ENCODE results near the gene RRP9.

RRP9 gene

DNA sequence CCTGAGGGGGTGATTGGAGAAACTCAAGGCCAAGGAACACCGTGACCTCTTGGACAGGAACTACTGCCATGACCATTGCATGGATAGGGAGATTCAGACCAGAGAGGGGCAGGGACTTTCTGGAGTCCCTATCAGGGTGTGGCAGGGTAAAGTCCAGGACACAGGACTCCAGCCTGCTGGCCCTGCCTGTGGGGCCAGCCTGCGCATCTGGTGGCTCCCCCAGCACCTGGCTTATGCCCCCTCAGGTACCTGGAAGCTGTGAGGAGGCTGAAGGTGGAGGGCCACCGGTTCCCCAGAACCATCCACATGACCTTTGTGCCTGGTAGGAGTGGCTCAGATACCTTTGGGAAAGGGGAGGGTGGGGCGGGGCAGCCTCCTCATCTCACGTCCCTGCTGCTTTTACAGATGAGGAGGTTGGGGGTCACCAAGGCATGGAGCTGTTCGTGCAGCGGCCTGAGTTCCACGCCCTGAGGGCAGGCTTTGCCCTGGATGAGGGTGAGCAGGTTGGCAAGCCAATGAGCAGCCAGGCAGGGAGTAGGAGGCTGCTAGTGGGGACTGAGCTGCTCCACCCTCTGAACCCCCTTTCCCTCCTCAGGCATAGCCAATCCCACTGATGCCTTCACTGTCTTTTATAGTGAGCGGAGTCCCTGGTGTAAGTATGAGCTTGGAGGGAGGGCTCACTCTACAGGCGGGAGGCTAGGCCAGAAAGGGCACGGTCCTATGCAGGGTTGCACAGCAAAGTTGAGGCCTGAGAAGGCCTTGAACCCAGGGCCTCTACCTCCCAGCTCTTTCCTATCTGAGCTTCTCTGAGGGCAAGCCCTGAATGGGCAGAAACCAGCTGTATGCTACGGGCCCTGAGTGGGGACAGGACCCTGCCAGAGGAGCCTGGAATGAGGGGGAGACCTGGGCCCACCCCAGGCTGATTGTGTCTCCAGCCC lies 44.6 kb upstream of the RRP9 start:
- TF ChIP-seq, protein P1, sequence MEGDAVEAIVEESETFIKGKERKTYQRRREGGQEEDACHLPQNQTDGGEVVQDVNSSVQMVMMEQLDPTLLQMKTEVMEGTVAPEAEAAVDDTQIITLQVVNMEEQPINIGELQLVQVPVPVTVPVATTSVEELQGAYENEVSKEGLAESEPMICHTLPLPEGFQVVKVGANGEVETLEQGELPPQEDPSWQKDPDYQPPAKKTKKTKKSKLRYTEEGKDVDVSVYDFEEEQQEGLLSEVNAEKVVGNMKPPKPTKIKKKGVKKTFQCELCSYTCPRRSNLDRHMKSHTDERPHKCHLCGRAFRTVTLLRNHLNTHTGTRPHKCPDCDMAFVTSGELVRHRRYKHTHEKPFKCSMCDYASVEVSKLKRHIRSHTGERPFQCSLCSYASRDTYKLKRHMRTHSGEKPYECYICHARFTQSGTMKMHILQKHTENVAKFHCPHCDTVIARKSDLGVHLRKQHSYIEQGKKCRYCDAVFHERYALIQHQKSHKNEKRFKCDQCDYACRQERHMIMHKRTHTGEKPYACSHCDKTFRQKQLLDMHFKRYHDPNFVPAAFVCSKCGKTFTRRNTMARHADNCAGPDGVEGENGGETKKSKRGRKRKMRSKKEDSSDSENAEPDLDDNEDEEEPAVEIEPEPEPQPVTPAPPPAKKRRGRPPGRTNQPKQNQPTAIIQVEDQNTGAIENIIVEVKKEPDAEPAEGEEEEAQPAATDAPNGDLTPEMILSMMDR (IDR thresholded peaks at IDR 0.05; ENCODE audit: insufficient read depth, low read length) = no peak
- no peak for TF ChIP-seq GABPA (IDR thresholded peaks at IDR 0.05; ENCODE audit: low read depth)
- TF ChIP-seq POLR2AphosphoS5 (IDR thresholded peaks at IDR 0.05; ENCODE audit: low read depth) = no peak
- TF ChIP-seq, protein P2, sequence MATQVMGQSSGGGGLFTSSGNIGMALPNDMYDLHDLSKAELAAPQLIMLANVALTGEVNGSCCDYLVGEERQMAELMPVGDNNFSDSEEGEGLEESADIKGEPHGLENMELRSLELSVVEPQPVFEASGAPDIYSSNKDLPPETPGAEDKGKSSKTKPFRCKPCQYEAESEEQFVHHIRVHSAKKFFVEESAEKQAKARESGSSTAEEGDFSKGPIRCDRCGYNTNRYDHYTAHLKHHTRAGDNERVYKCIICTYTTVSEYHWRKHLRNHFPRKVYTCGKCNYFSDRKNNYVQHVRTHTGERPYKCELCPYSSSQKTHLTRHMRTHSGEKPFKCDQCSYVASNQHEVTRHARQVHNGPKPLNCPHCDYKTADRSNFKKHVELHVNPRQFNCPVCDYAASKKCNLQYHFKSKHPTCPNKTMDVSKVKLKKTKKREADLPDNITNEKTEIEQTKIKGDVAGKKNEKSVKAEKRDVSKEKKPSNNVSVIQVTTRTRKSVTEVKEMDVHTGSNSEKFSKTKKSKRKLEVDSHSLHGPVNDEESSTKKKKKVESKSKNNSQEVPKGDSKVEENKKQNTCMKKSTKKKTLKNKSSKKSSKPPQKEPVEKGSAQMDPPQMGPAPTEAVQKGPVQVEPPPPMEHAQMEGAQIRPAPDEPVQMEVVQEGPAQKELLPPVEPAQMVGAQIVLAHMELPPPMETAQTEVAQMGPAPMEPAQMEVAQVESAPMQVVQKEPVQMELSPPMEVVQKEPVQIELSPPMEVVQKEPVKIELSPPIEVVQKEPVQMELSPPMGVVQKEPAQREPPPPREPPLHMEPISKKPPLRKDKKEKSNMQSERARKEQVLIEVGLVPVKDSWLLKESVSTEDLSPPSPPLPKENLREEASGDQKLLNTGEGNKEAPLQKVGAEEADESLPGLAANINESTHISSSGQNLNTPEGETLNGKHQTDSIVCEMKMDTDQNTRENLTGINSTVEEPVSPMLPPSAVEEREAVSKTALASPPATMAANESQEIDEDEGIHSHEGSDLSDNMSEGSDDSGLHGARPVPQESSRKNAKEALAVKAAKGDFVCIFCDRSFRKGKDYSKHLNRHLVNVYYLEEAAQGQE (IDR thresholded peaks at IDR 0.05; ENCODE audit: insufficient replicate concordance, low read depth) = no peak
- Histone ChIP-seq H3K27ac (replicated peaks) (no peak overlapping the region), H3K4me3 (replicated peaks; ENCODE audit: insufficient read depth, low read length) (no peak overlapping the region), H3K27me3 (ENCODE audit: insufficient read depth, poor library complexity, severe bottlenecking) (no peaks in the 10 kb centered on the region)
- DNase-seq (ENCODE audit: low read depth in 1 of 2, low spot score in 1 of 2) = no peak

DNA sequence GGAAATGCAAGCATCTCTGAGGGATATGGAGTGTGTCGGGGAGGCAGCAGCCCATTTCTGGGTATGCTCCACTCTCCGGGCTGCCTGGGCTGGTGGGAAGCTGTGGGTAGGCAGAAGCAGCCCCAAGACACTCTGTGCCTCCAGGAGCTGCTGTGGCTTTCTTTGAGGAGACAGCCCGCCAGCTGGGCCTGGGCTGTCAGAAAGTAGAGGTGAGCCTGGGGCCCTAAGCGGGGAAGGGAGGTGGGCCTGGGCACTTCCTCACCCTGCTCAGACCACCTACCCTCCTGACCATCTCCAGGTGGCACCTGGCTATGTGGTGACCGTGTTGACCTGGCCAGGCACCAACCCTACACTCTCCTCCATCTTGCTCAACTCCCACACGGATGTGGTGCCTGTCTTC lies 43.4 kb upstream of the RRP9 start:
- H3K4me3 ChIP-seq (replicated peaks; ENCODE audit: insufficient read depth, low read length) = no peak overlapping the region
- no peak for DNase-seq (ENCODE audit: low read depth in 1 of 2, low spot score in 1 of 2)
- no peaks in the 10 kb centered on the region for H3K27me3 ChIP-seq (ENCODE audit: insufficient read depth, poor library complexity, severe bottlenecking)
- TF ChIP-seq, protein P1 (IDR thresholded peaks at IDR 0.05; ENCODE audit: insufficient read depth, low read length) = no peak
- TF ChIP-seq, protein P2 (IDR thresholded peaks at IDR 0.05; ENCODE audit: insufficient replicate concordance, low read depth) = no peak
- TF ChIP-seq GABPA (IDR thresholded peaks at IDR 0.05; ENCODE audit: low read depth) (no peak), POLR2AphosphoS5 (IDR thresholded peaks at IDR 0.05; ENCODE audit: low read depth) (no peak), SPI1 (IDR thresholded peaks at IDR 0.05; ENCODE audit: borderline replicate concordance, low read depth) (no peak)
- H3K27ac ChIP-seq (replicated peaks) = no peak overlapping the region

DNA sequence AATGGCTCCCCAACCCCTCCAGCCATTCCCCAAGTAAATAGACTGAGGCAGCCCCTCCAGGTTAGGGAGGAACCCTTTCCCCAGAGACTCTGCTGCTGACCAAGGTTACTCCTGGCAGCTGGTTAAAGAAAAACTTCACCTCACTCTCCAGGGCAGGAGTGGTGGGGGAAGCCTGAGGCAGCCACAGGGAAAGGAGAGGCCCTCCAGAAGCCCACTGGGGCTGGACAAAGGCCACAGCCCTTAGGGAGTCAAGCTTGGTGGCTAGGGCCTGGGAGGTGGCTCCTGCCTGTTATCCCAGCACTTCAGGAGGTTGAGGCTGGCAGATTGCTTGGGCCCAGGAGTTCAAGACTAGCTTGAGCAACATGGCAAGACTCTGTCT lies 42.6 kb upstream of the RRP9 start:
- TF ChIP-seq SPI1 (IDR thresholded peaks at IDR 0.05; ENCODE audit: borderline replicate concordance, low read depth) = no peak
- no peak for TF ChIP-seq POLR2AphosphoS5 (IDR thresholded peaks at IDR 0.05; ENCODE audit: low read depth)
- TF ChIP-seq, protein P1 (IDR thresholded peaks at IDR 0.05; ENCODE audit: insufficient read depth, low read length) = no peak
- TF ChIP-seq GABPA (IDR thresholded peaks at IDR 0.05; ENCODE audit: low read depth) = no peak
- TF ChIP-seq, protein P2 (IDR thresholded peaks at IDR 0.05; ENCODE audit: insufficient replicate concordance, low read depth) = no peak
- Histone ChIP-seq H3K27me3 (ENCODE audit: insufficient read depth, poor library complexity, severe bottlenecking) (no peaks in the 10 kb centered on the region), H3K4me3 (replicated peaks; ENCODE audit: insufficient read depth, low read length) (no peak overlapping the region), H3K27ac (replicated peaks) (no peak overlapping the region)
- DNase-seq (ENCODE audit: low read depth in 1 of 2, low spot score in 1 of 2) = no peak
